Hepatocyte (in vitro differentiated cells): ENCODE results near the gene ROBO3. TPM values are rescaled to one million over a fixed set of nuclear protein-coding genes. Genes with fewer than 3 reads are reported as not detected.

Source experiments
- DNase-seq: peaks from one replicate; pipeline ENCODE4 v3.0.0-alpha.2; 2016; ENCODE audit warnings: low spot score
- H2AFZ ChIP-seq: fragments of 200-600 bp; sonication (generic); 2 replicates; pipeline ENCODE4 v1.6.0; 2016; ENCODE audit warnings: antibody characterized with exemption, mild to moderate bottlenecking
- H3K27ac ChIP-seq: fragments of 200-600 bp; sonication (generic); 2 replicates; pipeline ENCODE4 v1.5.1; 2016; ENCODE audit warnings: mild to moderate bottlenecking
- H3K27me3 ChIP-seq: fragments of 200-600 bp; sonication (generic); 2 replicates; pipeline ENCODE4 v1.6.1; 2016
- H3K36me3 ChIP-seq: fragments of 200-600 bp; sonication (generic); replicated peaks from 2 replicates; pipeline ENCODE4 v1.5.1; 2016; ENCODE audit warnings: low read depth; ENCODE audit not compliant: insufficient read depth
- H3K4me1 ChIP-seq: fragments of 200-600 bp; sonication (generic); 2 replicates; pipeline ENCODE4 v1.5.1; 2016; ENCODE audit warnings: mild to moderate bottlenecking, moderate library complexity; ENCODE audit not compliant: insufficient read depth
- H3K4me2 ChIP-seq: fragments of 200-600 bp; sonication (generic); 2 replicates; pipeline ENCODE4 v1.6.0; 2016
- H3K4me3 ChIP-seq: fragments of 200-600 bp; sonication (generic); 2 replicates; pipeline ENCODE4 v1.5.1; 2016; ENCODE audit warnings: mild to moderate bottlenecking
- H3K79me2 ChIP-seq: fragments of 200-600 bp; sonication (generic); 2 replicates; pipeline ENCODE4 v1.6.0; 2017; ENCODE audit warnings: mild to moderate bottlenecking
- H3K9me2 ChIP-seq: fragments of 200-600 bp; sonication (generic); replicated peaks from 2 replicates; pipeline ENCODE4 v1.6.0; 2017; ENCODE audit warnings: mild to moderate bottlenecking; ENCODE audit not compliant: insufficient read depth
- H3K9me3 ChIP-seq: fragments of 200-600 bp; sonication (generic); 2 replicates; pipeline ENCODE4 v1.5.1; 2016; ENCODE audit warnings: low read depth, mild to moderate bottlenecking
- H4K20me1 ChIP-seq: fragments of 200-600 bp; sonication (generic); 2 replicates; pipeline ENCODE4 v1.6.0; 2016; ENCODE audit warnings: mild to moderate bottlenecking; ENCODE audit not compliant: insufficient read depth, poor library complexity, severe bottlenecking
- CTCF ChIP-seq: fragments of 200-600 bp; sonication (generic); IDR thresholded peaks from 2 replicates; pipeline ENCODE4 v1.5.1; 2016; ENCODE audit warnings: antibody characterized with exemption, mild to moderate bottlenecking; ENCODE audit not compliant: poor library complexity
- EZH2 ChIP-seq: fragments of 200-600 bp; sonication (generic); IDR thresholded peaks from 2 replicates; pipeline ENCODE4 v1.6.1; 2016; ENCODE audit warnings: antibody characterized with exemption, mild to moderate bottlenecking, borderline replicate concordance
- EZH2phosphoT487 ChIP-seq: fragments of 200-600 bp; sonication (generic); IDR thresholded peaks from one replicate; pipeline ENCODE4 v1.6.1; 2018; ENCODE audit warnings: antibody characterized with exemption, mild to moderate bottlenecking, low read depth, moderate library complexity; ENCODE audit not compliant: unreplicated experiment, severe bottlenecking
- WGBS: methylation state at CpG from one replicate; pipeline ENCODE4 v1.1.6; 2016; ENCODE audit warnings: low lambda C conversion rate; ENCODE audit errors: missing lambda C conversion rate; 5-methylcytosine and 5-hydroxymethylcytosine counted together
- polyA plus RNA-seq: library from polyadenylated mRNA; unstranded; fragments of >200 nt; fragmentation: Nextera tagmentation; extraction: Ambion mirVana; gene quantifications from 2 replicates; pipeline ENCODE4 v1.2.1, GENCODE V29; 2016
- total RNA-seq: library from RNA; depleted of rRNA; stranded (reverse); fragments of >200 nt; gene quantifications from 2 replicates; pipeline ENCODE4 v1.2.3, GENCODE V29; 2014

The ROBO3 gene
- total and polyA plus RNA-seq, 2 experiments from 2014 or later, result 3.7 to 10.4 TPM

DNA sequence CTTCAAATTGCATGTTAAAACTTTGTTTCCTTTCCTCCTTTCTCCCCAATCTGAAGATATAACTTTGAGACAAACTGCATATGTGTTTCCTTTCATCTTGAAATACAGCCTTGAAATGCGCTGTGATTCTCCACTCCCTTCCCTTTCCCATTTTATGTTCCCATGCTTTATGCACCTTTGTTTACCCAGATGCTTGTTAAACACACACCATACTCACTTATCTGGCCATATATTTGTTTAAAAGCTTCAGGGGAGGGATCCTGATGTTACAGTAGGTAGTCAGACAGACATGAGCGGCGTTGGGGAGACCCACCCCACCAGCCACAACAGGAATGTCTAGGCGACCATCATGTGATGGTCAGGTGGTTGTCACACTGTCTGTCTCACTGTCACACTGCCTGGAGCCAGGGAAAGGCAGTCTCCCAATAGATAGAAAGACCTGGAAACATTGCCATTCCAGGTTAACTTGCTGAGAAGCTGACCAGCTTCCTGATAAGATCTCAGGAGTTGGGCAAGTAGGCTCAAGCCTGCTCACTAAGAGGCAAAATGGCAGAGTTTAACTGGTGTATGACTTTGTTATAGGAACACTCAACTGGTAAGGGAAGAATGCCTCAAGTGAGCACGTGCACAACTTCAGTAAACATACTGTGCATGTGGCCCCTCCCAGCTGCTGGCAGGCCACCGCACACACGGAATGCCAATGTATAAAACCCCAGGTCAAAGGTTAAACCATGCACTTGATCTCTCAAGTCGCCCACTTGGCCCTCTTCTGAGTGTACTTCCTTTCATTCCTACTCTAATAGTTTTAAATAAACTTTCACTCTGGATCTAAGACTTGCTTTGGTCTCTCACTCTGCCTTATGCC is 41.5 kb upstream of the ROBO3 start:
- peak overlapping the region; percentile 85 for H3K27ac ChIP-seq
- H3K4me3 ChIP-seq, result no peak overlapping the region
- no peaks in the 10 kb centered on the region for H3K9me2 ChIP-seq
- H3K27me3 ChIP-seq, result peaks cover 10% of the 10 kb centered on the region
- no peaks in the 10 kb centered on the region for H3K79me2 ChIP-seq
- DNase-seq, result no peak
- TF ChIP-seq EZH2phosphoT487 (no peak), EZH2 (no peak), CTCF (no peak)
- H2AFZ ChIP-seq, result no peak overlapping the region
- H3K4me1 ChIP-seq, result no peaks in the 10 kb centered on the region
- WGBS, result 57% methylated on average over 8 of the region's 8 CpGs
- peak overlapping the region; percentile 3 for H3K4me2 ChIP-seq
- no peaks in the 10 kb centered on the region for H3K9me3 ChIP-seq
- no peaks in the 10 kb centered on the region for H4K20me1 ChIP-seq
- H3K36me3 ChIP-seq, result no peaks in the 10 kb centered on the region

- no peaks in the 10 kb centered on the region for H3K9me2 ChIP-seq
- no peaks in the 10 kb centered on the region for H4K20me1 ChIP-seq
- no peak overlapping the region for H3K27ac ChIP-seq
- no peak overlapping the region for H3K4me2 ChIP-seq
- 69% methylated on average over 3 of the region's 3 CpGs for WGBS
- H2AFZ ChIP-seq, result no peak overlapping the region
- H3K4me1 ChIP-seq, result no peaks in the 10 kb centered on the region
- DNase-seq, result no peak
- no peak for TF ChIP-seq EZH2
- no peak for TF ChIP-seq EZH2phosphoT487
- no peak for TF ChIP-seq CTCF
- H3K4me3 ChIP-seq, result no peak overlapping the region
- H3K36me3 ChIP-seq, result no peaks in the 10 kb centered on the region
- no peaks in the 10 kb centered on the region for H3K79me2 ChIP-seq
- H3K27me3 ChIP-seq, result peaks cover 4% of the 10 kb centered on the region
- no peaks in the 10 kb centered on the region for H3K9me3 ChIP-seq
These were observed 39.4 kb upstream of the ROBO3 start for GRCh38 chr11:124825876-124826275.

GRCh38 chr11:124829986-124830385 is 35.2 kb upstream of the ROBO3 start:
- Histone ChIP-seq H2AFZ (no peak overlapping the region), H3K27ac (no peak overlapping the region), H3K4me1 (no peaks in the 10 kb centered on the region), H3K9me3 (no peaks in the 10 kb centered on the region), H3K4me3 (no peak overlapping the region), H3K27me3 (no peaks in the 10 kb centered on the region), H3K4me2 (no peak overlapping the region), H3K9me2 (no peaks in the 10 kb centered on the region), H3K79me2 (no peaks in the 10 kb centered on the region), H4K20me1 (no peaks in the 10 kb centered on the region), H3K36me3 (no peaks in the 10 kb centered on the region)
- TF ChIP-seq EZH2phosphoT487, result no peak
- no peak for TF ChIP-seq CTCF
- TF ChIP-seq EZH2, result no peak
- WGBS, result 92% methylated on average over 3 of the region's 3 CpGs
- DNase-seq, result no peak
